Tibial nerve (tissue), 4 donors: ENCODE results near the gene DAPK2. TPM values are rescaled to one million over a fixed set of nuclear protein-coding genes. Genes with fewer than 3 reads are reported as not detected.

ENCODE experiments used
- DNase-seq, 2 donors: peaks; one replicate each; pipeline ENCODE4 v3.0.0-alpha.2; 2019; ENCODE audit warnings: low spot score in 2 of 2
- H3K27ac ChIP-seq, 4 donors: fragments of 200-600 bp; sonication (generic) in 3 of 4; one replicate each; pipeline ENCODE4 v1.5.1; 2017 to 2019; ENCODE audit warnings: mild to moderate bottlenecking in 1 of 4
- H3K27me3 ChIP-seq, 2 donors: fragments of 200-600 bp; sonication (generic) in 1 of 2; one replicate each; pipeline versions ENCODE4 v1.5.1 to v1.6.0; 2017 to 2019
- H3K36me3 ChIP-seq, 3 donors: fragments of 200-600 bp; sonication (generic); one replicate each; pipeline ENCODE4 v1.5.1; 2018 to 2019
- H3K4me1 ChIP-seq, 4 donors: fragments of 200-600 bp; sonication (generic) in 3 of 4; one replicate each; pipeline ENCODE4 v1.5.1; 2017 to 2019
- H3K4me3 ChIP-seq, 4 donors: fragments of 200-600 bp; sonication (generic) in 3 of 4; one replicate each; pipeline ENCODE4 v1.5.1; 2017 to 2019; ENCODE audit warnings: mild to moderate bottlenecking in 1 of 4, moderate library complexity in 1 of 4
- H3K9me3 ChIP-seq, 4 donors: fragments of 200-600 bp; sonication (generic) in 3 of 4; one replicate each; pipeline ENCODE4 v1.5.1; 2017 to 2019
- EP300 ChIP-seq, 2 donors: sonication (generic); formaldehyde crosslinking; IDR thresholded peaks; one replicate each; pipeline ENCODE4 v1.6.1; 2017; ENCODE audit warnings: antibody characterized with exemption in 2 of 2, mild to moderate bottlenecking in 1 of 2
- POLR2A ChIP-seq, 2 donors: fragments of 450-650 bp; IDR thresholded peaks; one replicate each; pipeline ENCODE4 v1.6.1; 2017; ENCODE audit warnings: antibody characterized with exemption in 2 of 2, mild to moderate bottlenecking in 2 of 2, moderate library complexity in 2 of 2
- WGBS, 2 donors: methylation state at CpG; one replicate each; pipeline ENCODE4 v1.1.5; 2018; 5-methylcytosine and 5-hydroxymethylcytosine counted together
- total RNA-seq, 4 donors: library from RNA; depleted of rRNA; stranded (reverse); fragments of >200 nt; gene quantifications; one replicate each; pipeline ENCODE4 v1.1.0, GENCODE V29; 2016
- TF ChIP-seq, protein P1 (sequence below), 5 experiments: fragments of 200-600 bp in 3 of 5; fragments of 450-650 bp in 2 of 5; sonication (generic) in 3 of 5; IDR thresholded peaks; one replicate each; pipeline ENCODE4 v1.5.1; 2016 to 2019; ENCODE audit warnings: antibody characterized with exemption in 5 of 5, mild to moderate bottlenecking in 3 of 5, moderate library complexity in 2 of 5

The DAPK2 gene
- total RNA-seq, 4 donors from 2014 or later, result 28.9 to 75.9 (median 56.7) TPM

GRCh38 chr15:64026591-64026990 lies 19.7 kb downstream of the DAPK2 start:
- Histone ChIP-seq H3K9me3 (no peaks in the 10 kb centered on the region), H3K4me1 (peaks cover 0 to 15% (median 2%) of the 10 kb centered on the region in 4 donors), H3K4me3 (no peak overlapping the region), H3K27ac (no peak overlapping the region), H3K36me3 (no peaks in the 10 kb centered on the region), H3K27me3 (no peaks in the 10 kb centered on the region)
- 83 to 93% methylated on average over 4 of the region's 4 CpGs for WGBS, 2 donors
- no peak for DNase-seq
- TF ChIP-seq EP300 (IDR thresholded peaks at IDR 0.05) (no peak), POLR2A (IDR thresholded peaks at IDR 0.05) (no peak)
- TF ChIP-seq, protein P1, sequence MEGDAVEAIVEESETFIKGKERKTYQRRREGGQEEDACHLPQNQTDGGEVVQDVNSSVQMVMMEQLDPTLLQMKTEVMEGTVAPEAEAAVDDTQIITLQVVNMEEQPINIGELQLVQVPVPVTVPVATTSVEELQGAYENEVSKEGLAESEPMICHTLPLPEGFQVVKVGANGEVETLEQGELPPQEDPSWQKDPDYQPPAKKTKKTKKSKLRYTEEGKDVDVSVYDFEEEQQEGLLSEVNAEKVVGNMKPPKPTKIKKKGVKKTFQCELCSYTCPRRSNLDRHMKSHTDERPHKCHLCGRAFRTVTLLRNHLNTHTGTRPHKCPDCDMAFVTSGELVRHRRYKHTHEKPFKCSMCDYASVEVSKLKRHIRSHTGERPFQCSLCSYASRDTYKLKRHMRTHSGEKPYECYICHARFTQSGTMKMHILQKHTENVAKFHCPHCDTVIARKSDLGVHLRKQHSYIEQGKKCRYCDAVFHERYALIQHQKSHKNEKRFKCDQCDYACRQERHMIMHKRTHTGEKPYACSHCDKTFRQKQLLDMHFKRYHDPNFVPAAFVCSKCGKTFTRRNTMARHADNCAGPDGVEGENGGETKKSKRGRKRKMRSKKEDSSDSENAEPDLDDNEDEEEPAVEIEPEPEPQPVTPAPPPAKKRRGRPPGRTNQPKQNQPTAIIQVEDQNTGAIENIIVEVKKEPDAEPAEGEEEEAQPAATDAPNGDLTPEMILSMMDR (IDR thresholded peaks at IDR 0.05), result no peak

- Histone ChIP-seq H3K9me3 (no peaks in the 10 kb centered on the region), H3K27ac (no peak overlapping the region), H3K4me1 (peaks cover 0 to 18% (median 3%) of the 10 kb centered on the region in 4 donors), H3K27me3 (no peaks in the 10 kb centered on the region), H3K36me3 (no peaks in the 10 kb centered on the region), H3K4me3 (no peak overlapping the region)
- no peak for DNase-seq
- WGBS, 2 donors, result 75 to 80% methylated on average over 5 of the region's 5 CpGs
- no peak for TF ChIP-seq POLR2A (IDR thresholded peaks at IDR 0.05)
- TF ChIP-seq, protein P1 (IDR thresholded peaks at IDR 0.05), result no peak
- TF ChIP-seq EP300 (IDR thresholded peaks at IDR 0.05), result no peak
These were observed 21.9 kb downstream of the DAPK2 start for GRCh38 chr15:64024172-64025050.

GRCh38 chr15:64023220-64023619 lies 23.1 kb downstream of the DAPK2 start:
- WGBS, 2 donors, result 39 to 42% methylated on average over 1 of the region's 1 CpG
- H3K27ac ChIP-seq, result no peak overlapping the region
- no peaks in the 10 kb centered on the region for H3K27me3 ChIP-seq
- H3K4me1 ChIP-seq, result peaks cover 0 to 18% (median 3%) of the 10 kb centered on the region in 4 donors
- H3K36me3 ChIP-seq, result no peaks in the 10 kb centered on the region
- no peak for DNase-seq
- H3K9me3 ChIP-seq, result no peaks in the 10 kb centered on the region
- no peak overlapping the region for H3K4me3 ChIP-seq
- no peak for TF ChIP-seq EP300 (IDR thresholded peaks at IDR 0.05)
- TF ChIP-seq POLR2A (IDR thresholded peaks at IDR 0.05), result no peak
- TF ChIP-seq, protein P1 (IDR thresholded peaks at IDR 0.05), result no peak

DNA sequence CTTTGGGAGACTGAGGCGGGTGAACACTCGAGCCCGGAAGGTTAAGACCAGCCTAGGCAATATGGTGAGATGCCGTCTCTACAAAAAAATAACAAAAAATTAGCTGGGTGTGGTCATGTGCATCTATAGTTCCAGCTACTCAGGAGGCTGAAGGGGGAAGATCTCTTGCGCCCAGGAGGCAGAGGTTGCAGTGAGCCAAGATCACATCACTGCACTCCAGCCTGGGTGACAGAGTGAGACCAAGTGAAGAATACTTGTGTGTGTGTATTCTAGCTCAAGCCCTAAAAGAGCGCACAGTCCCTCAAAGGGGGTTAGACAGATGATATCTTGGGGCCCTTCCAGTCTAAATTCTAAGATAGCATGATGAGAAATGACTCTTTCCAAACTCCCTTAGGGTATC lies 23.7 kb downstream of the DAPK2 start:
- Histone ChIP-seq H3K27ac (no peak overlapping the region), H3K36me3 (no peaks in the 10 kb centered on the region), H3K9me3 (no peaks in the 10 kb centered on the region), H3K4me3 (no peak overlapping the region), H3K4me1 (peaks cover 0 to 18% (median 3%) of the 10 kb centered on the region in 4 donors), H3K27me3 (no peaks in the 10 kb centered on the region)
- WGBS, 2 donors, result 95 to 96% methylated on average over 6 of the region's 6 CpGs
- TF ChIP-seq POLR2A (IDR thresholded peaks at IDR 0.05) (no peak), EP300 (IDR thresholded peaks at IDR 0.05) (no peak)
- TF ChIP-seq, protein P1 (IDR thresholded peaks at IDR 0.05), result no peak
- no peak for DNase-seq

DNA sequence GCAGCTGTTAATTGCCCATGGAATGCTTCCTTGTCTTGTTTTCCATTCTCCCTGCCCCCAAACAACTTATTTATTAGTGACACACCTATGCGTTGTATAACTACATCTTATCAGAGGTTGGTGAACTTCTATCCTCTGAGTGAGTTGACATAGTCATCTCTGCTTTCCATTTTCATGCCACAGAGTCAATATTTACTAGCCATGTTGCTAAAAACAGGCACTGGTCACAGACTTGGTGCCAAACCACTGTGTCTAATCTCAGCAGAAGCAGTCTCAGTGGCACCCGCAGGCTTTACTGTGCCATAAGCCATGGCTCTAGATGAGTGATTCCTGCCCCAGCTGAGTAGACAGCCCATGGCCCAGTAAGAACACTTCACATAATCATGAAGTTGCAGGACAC lies 26.5 kb downstream of the DAPK2 start:
- Histone ChIP-seq H3K9me3 (no peaks in the 10 kb centered on the region), H3K27me3 (no peaks in the 10 kb centered on the region), H3K4me1 (peaks cover 0 to 5% (median 2%) of the 10 kb centered on the region in 4 donors), H3K36me3 (no peaks in the 10 kb centered on the region), H3K27ac (peak overlapping the region in 1 of 4 donors; percentile 40), H3K4me3 (no peak overlapping the region)
- TF ChIP-seq, protein P1 (IDR thresholded peaks at IDR 0.05), result no peak
- TF ChIP-seq EP300 (IDR thresholded peaks at IDR 0.05) (no peak), POLR2A (IDR thresholded peaks at IDR 0.05) (no peak)
- WGBS, 2 donors, result 74 to 90% methylated on average over 2 of the region's 2 CpGs
- DNase-seq, result no peak
